ENCODE data around the gene CSDE1.

CSDE1 gene

DNA sequence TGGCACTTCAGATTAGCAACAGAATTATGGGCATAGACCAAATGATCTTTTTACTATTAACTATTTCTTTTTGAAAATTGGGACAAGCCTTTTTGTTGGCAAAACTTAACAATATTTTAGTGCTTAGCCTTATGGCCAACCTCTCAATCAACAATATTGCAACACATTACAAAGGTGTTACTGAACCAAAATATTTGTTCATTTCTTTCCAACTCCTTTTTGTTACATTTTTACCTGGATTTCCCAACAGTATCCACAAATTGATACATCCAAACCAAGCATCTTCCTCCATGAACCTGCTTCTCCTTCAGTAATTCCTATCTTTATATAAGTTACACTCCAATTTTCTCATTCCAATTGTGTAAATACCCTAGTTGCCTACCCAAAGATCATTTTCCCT, 61.0 kb downstream of the CSDE1 start:
- no peak for DNase-seq

DNA sequence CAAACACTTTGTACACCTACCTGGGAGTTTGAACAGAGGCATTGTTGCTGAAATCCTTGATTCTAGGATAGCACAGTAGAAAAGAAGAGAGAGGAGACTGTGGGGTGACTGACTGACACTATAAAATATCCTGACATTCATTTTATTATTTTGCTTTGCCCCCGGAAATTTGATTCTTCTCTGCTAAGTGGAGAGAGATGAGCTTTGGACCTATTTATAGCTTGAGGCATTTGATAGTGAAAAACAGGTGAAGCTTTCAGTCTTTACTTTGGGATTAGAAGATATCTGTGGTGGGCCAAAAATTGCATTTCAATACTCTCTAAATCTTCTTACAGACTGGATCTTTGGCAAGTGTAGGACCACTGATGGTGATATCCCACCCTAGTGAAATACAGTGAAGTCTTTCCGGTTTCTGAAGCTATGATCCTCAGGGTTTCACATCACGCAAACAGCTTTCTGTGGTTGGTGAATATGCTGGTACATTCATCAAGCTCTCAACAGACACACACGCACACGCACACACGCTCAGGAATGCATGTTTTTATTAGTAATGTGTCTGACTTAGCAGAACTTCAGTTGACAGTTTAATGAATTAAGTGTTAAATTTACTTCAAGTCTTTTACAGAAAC, 62.2 kb downstream of the CSDE1 start, which contains the start of gene AMPD1:
AMPD1 (minus strand) TSS at position 117 of the 629 bp plus-strand sequence; CDS start at position 42, 75 bp downstream.
- DNase-seq: no peak

DNA sequence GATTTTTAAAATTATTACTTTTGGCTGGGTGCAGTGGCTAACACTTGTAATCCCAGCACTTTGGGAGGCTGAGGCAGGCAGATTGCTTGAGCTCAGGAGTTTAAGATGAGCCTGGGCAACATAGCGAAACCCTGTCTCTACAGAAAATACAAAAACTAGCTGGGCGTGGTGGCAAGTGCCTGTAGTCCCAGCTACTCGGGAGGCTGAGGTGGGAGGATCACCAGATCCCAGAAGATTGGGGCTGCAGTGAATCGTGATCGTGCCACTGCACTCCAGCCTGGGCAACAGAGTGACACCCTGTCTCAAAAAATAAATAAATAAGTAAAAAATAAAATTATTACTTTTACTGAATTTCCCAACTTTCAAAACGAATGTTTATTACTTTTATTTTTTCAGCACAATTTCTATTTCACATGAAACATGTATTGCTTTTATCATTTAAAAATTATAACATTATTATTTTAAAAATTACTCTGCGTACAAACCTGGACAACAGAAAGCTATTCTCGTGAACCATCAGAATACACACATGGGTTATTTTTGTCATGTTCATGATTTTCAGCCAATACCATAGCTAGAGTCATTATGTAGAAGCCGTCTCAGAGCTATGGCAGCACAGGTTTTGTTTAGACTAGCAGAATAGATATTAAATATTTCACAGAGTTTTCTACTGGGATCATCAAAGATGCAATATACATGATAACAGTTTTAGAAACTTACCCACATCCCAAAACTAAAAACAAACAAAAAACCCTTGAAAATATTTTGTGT, 63.1 kb downstream of the CSDE1 start:
- DNase-seq: no peak

DNA sequence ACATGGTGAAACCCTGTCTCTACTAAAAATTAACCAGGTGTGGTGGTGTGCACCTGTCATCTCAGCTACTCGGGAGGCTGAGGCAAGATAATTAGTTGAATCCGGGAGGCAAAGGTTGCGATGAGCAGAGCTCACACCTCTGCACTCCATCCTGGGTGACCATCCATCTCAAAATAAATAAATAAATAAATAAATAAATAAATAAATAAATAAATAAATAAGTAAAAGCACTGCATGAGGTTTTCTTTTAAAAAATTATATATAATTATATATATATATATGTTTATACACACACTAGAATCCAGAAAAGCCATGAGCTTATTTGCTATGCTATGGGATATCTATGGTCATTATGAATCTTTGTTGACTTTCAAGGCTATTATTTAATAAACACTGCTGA, 64.8 kb downstream of the CSDE1 start:
- no peak for DNase-seq

DNA sequence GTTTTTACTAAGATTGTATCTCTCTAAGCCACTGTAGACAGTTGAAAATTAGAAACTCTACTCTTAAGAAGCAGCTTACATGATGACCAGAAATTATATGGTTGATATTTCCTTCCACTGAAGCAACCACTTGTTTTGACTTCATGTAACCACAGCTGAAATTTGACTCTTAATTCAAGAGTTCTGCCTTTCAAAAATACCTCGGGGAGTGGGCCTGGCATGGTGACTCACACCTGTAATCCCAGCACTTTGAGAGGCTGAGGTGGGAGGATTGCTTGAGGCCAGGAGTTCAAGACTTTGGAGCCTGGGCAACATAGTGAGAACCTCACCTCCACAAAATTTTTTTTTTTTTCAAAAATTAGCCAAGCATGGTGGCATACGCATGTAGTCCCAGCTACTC, 66.7 kb downstream of the CSDE1 start:
- DNase-seq: no peak

DNA sequence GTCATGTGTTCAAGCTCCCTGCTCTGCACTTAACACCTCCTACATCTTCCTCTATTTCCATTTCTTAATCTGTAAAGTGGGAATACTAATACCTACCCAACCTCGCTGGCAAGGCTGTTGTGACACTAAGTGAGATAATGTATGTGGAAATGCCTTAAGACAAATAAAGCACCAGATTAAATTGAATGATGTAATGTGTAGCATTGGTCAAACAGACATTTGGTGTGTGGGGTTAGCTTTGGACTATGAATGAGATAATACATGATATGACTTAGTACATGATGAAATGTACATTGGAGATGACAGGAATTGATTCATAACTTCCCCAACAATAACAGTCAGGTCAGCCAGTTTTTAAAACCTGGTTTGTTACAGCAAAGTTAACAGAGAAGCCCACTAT, 67.6 kb downstream of the CSDE1 start:
- DNase-seq: no peak

DNA sequence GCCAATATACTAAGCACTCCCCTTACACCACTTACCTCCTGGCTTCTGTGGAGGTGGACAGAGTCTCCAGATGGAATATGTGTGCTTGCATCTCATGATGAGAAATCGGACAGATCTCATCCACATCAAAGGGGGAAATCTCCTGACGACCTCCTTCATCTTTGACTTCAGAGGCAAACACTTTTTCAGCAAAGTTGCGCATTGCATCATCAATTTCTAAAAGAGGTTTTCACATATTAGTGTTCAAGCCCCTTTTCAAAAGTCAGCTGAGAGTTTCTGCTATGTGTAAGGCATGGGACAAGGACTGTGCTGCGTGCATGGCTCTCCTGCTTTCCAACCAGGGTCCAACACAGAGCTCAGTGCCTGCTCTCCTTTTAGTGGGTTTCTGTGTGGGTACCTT, 69.3 kb downstream of the CSDE1 start:
- no peak for DNase-seq

DNA sequence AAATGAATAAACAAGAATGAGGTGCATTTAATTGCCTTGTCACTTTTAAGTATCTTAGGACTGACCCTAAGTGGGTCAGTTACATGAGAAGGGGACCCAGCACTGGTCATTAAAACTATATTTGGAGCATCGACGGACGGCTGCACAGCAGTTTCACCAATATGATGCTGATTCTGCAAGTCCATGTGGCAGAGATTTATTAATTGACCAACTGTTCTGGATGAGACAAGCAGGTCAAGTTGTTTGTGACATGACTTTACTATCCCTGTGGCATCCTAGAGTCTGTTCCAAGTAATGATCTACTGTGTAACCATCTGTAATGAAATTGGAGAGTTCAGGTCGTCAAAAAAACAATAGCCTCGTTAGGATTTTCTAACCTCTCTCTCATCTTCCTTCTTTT, 71.9 kb downstream of the CSDE1 start:
- DNase-seq: no peak

DNA sequence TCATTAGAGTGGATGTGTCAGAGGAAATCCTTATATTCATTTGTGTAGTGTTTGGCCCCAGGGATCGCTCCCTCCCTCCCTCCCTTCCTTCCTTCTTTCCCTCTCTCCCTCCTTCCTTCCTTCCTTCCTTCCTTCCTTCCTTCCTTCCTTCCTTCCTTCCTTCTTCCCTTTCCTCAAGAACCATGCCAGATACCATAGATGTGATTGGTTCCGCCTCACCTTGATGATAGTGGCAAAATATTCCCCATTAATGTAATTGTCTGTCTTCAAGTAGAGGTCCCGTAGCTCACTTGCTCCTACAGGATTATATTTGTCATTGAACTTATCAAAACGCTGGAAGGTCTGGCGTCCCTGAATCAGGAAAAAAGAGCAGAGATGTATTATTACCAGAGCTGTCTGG, 80.1 kb downstream of the CSDE1 start:
- no peak for DNase-seq

DNA sequence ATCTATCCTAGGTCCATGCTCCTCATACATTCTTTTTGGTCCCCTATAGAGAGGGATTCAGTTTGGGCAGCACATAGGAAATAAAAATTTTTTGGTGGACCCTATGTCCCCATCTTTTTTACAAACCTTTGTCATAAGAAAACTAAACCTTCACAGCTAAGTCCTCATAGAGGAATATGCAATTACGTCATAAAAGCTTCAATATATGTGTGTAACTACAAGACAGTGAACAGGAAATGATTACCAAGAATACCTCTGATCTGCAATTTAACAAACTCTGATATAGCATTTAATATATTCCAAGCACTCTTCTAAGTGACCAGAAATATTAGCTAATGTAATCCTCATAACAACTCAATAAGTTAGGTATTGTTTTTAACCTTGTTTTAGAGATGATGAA, 81.7 kb downstream of the CSDE1 start:
- no peak for DNase-seq

DNA sequence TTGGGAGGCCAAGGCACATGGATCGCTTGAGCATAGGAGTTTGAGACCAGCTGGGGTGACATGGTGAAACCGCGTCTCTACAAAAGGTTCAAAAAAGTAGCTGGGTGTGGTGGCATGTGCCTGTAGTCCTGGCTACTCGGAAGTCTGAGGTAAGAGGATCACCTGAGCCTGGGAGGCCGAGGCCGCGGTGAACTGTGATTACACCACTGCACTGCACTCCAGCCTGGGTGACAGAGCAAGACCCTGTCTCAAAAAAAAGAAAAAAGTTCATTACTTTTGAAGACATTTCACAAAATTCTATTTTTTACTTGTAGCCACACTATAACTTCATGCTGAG, 85.9 kb downstream of the CSDE1 start:
- DNase-seq: no peak

DNA sequence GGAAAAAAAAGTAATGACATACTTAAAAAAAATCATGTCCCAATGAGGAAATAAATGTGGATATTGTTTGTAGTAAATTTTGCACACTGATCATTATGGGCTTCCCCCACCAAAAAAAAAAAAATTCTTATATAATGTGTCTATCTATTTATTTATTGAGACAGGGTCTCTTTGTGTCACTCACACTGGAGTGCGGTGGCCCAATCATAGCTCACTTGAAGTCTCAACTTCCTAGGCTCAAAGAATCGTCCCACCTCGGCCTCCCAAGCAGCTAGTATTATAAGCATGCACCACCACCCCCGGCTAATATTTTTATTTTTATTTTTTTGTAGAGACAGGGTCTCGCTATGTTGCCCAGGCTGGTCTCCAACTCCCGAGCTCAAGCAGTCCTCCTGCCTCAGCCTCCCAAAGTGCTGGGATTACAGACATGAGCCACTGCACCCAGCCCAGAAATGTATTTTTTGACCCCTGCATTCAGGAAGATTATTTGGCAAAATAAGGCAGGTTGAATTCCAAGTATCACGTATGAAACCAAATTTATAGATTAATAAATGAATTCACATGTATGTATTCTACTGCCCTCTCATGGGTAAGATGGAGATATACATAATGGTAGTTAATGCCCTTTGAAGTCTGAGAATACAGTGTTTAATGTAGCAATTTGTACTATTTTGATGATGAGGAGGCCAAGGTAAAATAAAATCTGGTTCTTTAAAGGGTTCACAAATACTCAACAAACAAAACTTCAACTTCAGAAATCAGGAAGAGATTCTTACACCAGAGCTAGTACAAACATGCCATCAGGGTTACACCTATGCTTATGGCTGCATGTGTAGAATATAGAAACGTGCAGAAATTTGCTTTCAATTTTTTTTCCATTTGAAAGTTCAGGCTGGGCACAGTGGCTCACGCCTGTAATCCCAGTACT, 86.5 kb downstream of the CSDE1 start:
- no peak for DNase-seq

DNA sequence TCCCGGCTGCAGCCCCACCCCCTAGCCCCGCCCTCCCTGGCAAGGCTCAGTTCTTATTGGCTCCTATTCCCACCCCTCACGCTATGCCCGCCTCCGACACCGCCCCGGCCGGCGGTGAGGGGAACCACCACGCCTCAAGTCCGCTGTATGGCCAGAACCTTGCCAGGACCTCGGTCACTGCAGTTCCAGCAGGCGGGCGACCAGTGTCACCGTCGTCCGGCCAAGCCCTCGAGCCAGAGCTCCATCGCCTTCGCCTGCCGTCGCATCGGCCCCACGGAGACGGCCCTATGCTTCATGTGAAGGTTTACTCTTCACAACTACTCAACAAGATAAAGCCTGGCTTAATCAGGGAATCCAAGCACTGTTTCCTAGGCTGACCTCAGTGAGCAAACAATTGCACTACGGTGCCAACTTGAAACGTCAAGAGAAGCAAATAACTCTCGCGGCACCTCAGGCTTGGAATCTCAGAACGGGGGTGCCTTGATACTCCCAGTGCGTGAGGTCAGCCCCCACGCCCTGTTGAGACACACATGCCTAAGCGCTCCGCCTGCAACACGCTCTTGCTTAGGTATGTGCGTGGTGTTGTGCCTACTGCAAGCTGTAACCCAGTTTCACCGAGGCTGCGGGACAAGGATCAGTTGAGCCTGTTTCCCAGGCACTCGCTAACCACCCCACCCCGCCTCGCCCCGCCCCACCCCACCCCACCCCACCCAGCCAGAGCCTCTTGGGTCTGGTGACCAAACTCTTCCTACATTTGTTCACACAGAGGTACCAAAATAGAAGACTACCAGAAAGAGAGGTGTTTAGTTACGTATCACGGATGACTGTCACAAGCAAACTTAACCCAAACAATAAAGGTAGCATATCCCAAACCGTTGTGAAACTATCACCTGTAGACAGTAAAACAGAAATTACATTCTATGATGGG, 87.4 kb downstream of the CSDE1 start:
- DNase-seq: no peak

DNA sequence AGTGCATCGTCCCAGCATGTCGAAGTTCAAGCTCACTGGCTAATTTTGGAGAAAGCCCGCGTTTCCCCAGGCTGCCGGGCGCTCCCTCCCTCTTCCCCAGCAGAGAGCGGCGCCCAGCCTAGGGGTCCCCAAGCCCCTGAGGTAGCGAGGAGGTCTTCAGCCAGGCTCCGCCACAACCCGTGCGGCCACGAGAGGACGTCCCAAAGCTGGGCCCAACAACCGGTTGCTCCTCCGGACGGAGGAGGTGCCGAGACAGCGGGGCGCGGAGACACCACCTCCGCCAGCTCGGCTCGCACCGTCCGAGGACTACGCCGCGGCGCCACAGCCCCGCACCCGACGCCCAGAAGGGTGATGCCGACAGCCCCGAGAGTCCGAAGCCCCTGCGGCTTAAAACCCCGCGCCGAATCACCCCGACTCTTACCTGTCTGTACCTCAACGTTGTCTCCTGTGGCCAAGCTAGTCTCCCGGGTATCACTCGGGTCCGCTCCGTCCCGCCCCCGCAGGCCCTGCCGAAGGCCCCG, 88.2 kb downstream of the CSDE1 start, which contains the start of gene DENND2C:
DENND2C (minus strand) TSS at position 488 of the 521 bp plus-strand sequence. CDS start 44,065 bp downstream, outside the sequence.
- DNase-seq: no peak

DNA sequence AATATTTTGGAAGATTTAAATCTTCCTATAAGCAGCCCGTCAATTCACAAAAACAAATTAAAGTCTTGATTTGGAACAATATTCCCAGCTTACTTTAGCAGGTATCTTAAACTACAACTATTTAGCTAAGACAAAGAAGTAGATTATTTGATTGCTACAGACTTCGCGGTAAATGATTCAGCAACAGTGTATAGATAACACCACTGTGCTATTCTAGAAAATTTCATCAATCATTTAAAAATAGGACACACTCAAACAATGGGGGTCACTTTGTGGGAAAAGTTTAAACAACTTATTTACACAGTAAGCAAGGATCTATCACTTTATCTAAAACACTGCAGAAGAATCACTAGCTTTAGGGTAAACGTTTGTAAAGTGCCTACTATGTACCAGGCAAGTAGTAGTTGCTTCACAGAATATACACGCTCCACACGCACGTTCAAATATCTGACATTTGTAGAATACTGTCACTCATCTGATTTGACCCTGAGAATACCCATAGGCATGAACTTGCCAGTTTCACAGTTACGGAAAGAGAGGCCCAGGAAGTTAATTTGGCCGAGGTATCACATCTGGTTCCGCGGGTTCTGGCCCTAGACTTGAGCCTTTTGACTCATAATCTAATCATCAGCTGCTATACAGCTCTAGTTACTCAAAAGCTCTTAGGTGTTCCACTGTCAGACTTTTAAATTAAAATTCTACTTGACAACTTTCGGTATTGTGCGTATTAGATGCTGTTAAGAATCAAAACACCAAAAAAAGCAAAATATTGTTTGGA, 88.8 kb downstream of the CSDE1 start:
- no peak for DNase-seq

DNA sequence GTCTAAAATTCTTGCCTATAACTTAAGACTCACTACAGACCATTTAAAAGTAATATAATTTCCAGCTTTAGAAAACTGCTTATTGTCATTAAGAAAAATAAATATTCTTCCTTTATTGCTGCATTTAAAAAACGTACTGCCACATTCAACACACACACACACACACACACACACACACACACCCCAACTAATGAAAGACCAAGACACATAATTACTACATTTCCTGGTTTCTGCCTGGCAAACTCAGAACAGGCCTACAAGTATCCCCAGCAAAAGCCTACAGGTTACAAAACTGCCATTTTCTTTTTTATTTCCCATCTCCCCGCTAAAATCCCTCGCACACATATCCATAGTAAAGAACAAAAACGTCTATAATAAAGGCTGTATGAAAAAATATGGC, 89.4 kb downstream of the CSDE1 start:
- no peak for DNase-seq

DNA sequence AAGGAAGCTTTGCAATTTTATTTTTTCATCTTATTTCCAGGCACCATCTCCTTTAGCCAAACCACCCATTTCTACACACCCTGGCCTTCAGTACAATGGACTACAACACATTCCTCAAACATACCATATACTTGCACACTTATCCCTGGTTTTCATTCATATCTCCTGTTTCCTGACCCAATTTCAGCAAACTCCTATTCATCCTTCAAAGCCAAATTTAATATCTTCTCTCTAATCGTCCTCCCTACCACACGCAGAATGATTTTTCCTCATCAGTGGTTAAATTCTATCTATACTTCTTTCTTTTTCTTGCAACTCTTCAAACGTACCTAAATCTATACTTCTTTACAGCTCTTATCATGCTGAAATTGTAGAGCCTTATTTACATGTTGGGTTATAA, 90.8 kb downstream of the CSDE1 start:
- DNase-seq: no peak

All from NCI-H2081 treated with DMSO at 0.1 percent for 48 hours (cell line).